NCI-H187 treated with DMSO at 0.1 percent for 48 hours (cell line): ENCODE data around the gene RNF10.
"Not testable (repeated sequence)": the region's sequence is repeated elsewhere in the genome, so short reads cannot be mapped to it uniquely, and the experiment has no call there.

ENCODE experiments used
- DNase-seq: peaks from one replicate; lab custom pipeline; 2025; lab: John Stamatoyannopoulos, UW

Gene RNF10

GRCh38 chr12:120528861-120529525, 5.2 kb upstream of the RNF10 start, which contains the start of gene COQ5:
Gene COQ5, minus strand, starts transcription at chr12:120529158. Its CDS starts 17 bp downstream, at chr12:120529141.
- DNase-seq = peak; percentile 39

- peak; percentile 76 for DNase-seq
These were observed 4.3 kb upstream of the RNF10 start for GRCh38 chr12:120529641-120530417.

GRCh38 chr12:120530418-120530761, 3.8 kb upstream of the RNF10 start:
- not testable (repeated sequence) for DNase-seq

GRCh38 chr12:120532701-120533238, 1.4 kb upstream of the RNF10 start:
- no peak for DNase-seq

GRCh38 chr12:120534703-120535655, 823 bp downstream of the RNF10 start:
- DNase-seq = peak; percentile 12

GRCh38 chr12:120536064-120536791, 2.1 kb downstream of the RNF10 start:
- DNase-seq = no peak

- DNase-seq = no peak
These were observed 3.7 kb downstream of the RNF10 start for GRCh38 chr12:120537856-120538220.

- no peak for DNase-seq
These were observed 4.4 kb downstream of the RNF10 start for GRCh38 chr12:120538281-120539156.

GRCh38 chr12:120539303-120539702, 5.1 kb downstream of the RNF10 start:
- DNase-seq = no peak

- DNase-seq = no peak
These were observed 6.3 kb downstream of the RNF10 start for GRCh38 chr12:120540445-120540844.

- DNase-seq = no peak
These were observed 8.0 kb downstream of the RNF10 start for GRCh38 chr12:120542166-120542565.

- DNase-seq = no peak
These were observed 10.5 kb downstream of the RNF10 start for GRCh38 chr12:120544691-120545090.

GRCh38 chr12:120546050-120546386, 11.9 kb downstream of the RNF10 start:
- no peak for DNase-seq

- no peak for DNase-seq
These were observed 20.5 kb downstream of the RNF10 start for GRCh38 chr12:120554678-120555077.

GRCh38 chr12:120557589-120557988, 23.4 kb downstream of the RNF10 start:
- no peak for DNase-seq

GRCh38 chr12:120562906-120563305, 28.8 kb downstream of the RNF10 start:
- DNase-seq = no peak

GRCh38 chr12:120563495-120563894, 29.3 kb downstream of the RNF10 start:
- no peak for DNase-seq

- DNase-seq = no peak
These were observed 37.1 kb downstream of the RNF10 start for GRCh38 chr12:120571299-120571698.

GRCh38 chr12:120573560-120573959, 39.4 kb downstream of the RNF10 start:
- DNase-seq = no peak

- DNase-seq = no peak
These were observed 40.0 kb downstream of the RNF10 start for GRCh38 chr12:120574106-120574505.

GRCh38 chr12:120579179-120579578, 45.0 kb downstream of the RNF10 start:
- DNase-seq = no peak
